NCI-H2227 treated with DMSO at 0.1 percent for 48 hours (cell line): ENCODE results near the gene FIBCD1.

ENCODE experiments used
- DNase-seq: peaks from one replicate; lab custom pipeline; 2025; lab: John Stamatoyannopoulos, UW

FIBCD1 gene

GRCh38 chr9:130879863-130880411 lies 59.1 kb downstream of the FIBCD1 start:
- no peak for DNase-seq

GRCh38 chr9:130878295-130878694 lies 60.8 kb downstream of the FIBCD1 start:
- DNase-seq = no peak

DNA sequence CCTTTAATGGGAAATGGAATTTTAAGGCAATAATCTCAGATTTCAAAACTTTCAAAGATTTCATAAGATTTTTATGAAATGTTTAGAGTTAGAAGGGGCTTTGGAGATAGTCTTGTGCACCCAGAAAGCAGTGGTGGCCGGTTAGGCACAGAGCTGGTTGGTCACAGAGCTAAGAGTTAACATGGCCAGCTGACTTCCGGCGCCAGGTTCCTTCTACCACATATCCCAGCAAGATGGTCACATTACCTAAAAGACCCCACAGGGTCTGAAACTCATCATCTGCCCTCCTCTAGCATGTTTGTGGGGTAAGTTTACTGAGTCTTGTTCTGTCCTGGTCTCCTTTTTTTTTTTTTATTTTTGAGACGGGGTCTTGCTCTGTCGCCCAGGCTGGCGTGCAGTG lies 61.7 kb downstream of the FIBCD1 start:
- no peak for DNase-seq

GRCh38 chr9:130874783-130875182 lies 64.3 kb downstream of the FIBCD1 start:
- DNase-seq = no peak

DNA sequence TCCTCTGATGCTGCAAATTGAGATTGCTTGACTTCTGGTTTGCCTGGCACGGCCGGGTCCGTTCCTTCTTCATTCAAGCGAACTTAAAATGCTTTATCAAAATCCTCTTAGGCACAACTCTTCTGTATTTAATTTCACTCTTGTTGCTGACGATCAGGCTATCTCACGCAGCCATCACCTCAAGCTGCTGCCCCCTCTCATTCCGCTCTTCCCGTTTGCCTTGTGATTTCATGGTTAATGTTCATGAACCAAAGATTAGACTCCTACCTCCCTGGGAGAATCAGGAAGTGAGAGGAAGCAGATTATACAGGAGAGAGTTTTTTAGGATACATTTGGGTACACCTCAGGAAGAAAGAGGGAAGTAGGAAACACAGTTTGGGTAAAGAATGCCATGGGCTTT lies 65.1 kb downstream of the FIBCD1 start:
- DNase-seq = no peak

GRCh38 chr9:130872912-130873503 lies 66.0 kb downstream of the FIBCD1 start:
- peak; percentile 64 for DNase-seq

GRCh38 chr9:130872508-130872907 lies 66.5 kb downstream of the FIBCD1 start:
- DNase-seq = no peak

DNA sequence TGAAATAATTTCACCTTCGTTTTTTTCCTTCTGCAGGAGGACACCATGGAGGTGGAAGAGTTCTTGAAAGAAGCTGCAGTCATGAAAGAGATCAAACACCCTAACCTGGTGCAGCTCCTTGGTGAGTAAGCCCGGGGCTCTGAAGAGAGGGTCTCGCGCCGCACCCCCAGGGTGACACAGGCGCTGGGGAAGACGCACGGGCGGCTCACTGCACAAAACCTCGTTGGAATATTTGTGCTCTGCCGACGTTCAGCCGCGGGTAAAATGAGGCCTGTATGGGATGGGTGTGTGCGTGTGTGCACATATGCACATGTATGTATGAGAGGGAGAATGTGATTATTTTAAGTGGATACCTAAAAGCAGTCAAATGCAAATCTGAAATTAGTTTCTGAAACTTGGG lies 67.0 kb downstream of the FIBCD1 start:
- no peak for DNase-seq

GRCh38 chr9:130871395-130872062 lies 67.5 kb downstream of the FIBCD1 start:
- DNase-seq = no peak

DNA sequence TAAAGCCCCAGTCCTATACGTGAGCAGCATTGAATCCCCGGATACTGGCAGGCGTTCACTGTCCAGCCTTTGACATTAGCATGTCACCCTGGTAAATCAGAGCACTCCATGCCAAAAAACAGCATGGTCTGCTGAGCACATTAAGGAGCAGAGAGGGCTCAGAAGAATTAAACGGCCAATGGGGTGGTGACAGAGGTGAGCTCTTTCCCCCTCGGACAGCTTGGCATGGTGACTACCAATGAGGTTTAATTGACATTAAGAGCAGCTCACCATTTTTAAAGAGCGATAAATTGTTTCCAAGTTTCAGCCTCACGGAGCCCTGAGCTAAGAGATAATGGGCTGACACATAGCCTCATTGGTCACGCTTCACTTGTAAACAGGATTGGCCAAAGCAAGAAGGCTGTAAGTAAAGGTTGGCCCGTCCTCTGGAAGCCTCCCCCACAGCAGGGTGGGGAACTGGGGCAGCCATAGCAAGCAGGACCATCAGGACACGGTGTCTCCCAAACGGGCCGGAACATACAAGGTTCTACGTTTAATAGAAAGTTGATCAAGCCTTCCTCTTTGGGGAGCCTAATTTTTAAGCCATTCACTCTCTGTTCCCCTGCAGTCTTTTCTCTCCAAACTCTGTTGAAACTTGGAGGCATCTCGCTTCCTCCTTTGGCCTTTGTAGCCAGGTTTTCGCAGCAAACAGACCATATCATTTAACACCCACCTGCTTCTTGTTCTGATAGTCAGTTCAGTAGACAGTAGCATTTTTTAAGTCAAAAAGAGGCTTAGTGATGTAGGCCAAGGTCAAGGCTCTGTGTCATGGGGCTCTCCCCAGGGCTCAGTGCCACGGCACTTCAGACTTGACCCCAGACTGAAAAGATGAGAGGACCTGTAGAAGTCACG lies 68.3 kb downstream of the FIBCD1 start:
- DNase-seq = no peak

DNA sequence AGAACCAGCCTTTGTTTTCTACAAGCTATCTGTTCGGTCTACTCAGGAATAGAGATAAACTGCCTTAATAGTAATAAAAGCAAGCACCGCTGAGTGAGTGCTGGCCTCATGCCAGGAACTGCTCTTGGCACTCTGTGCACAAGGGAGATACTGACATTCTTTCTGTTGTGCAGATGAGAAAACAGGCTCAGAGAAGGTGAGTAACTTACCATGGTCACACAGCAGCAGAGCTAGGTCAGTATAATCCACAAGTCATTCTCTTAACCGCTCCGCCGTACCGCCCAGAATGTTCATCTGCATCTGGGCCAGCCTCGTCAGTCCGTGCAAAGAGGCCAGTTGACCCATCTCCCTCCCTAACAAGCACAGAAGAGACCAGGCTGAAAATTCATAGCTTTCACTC lies 69.8 kb downstream of the FIBCD1 start:
- DNase-seq = no peak

- DNase-seq = no peak
Measured at GRCh38 chr9:130868230-130868629, 70.8 kb downstream of the FIBCD1 start.

GRCh38 chr9:130867556-130867955 lies 71.5 kb downstream of the FIBCD1 start:
- DNase-seq = no peak

DNA sequence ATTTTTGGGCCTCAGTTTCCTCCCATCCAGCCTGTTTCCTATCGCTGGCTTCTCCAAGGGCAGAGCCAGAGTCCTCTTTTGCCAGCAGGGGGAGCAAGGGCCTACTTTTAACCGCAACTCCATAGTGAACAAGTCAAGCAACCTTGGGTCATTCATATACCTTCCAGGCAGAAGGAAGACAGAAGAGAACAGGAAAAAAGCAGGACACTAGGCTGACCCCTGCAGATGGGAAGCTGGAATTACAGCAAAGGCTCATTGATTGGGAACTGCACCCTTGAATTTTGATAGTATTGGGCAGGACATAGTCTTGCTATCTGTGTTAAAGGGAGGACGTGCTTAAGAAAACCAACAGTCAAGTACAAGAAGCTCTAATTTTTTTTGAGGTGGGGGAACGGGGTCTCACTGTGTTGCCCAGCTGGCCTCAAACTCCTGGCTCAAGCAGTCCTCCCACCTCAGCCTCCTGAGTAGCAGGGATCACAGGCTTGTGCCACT lies 72.5 kb downstream of the FIBCD1 start:
- peak; percentile 69 for DNase-seq

- DNase-seq = no peak
Measured at GRCh38 chr9:130865921-130866320, 73.1 kb downstream of the FIBCD1 start.

- no peak for DNase-seq
Measured at GRCh38 chr9:130864541-130864940, 74.5 kb downstream of the FIBCD1 start.

- DNase-seq = no peak
Measured at GRCh38 chr9:130862747-130863146, 76.3 kb downstream of the FIBCD1 start.

DNA sequence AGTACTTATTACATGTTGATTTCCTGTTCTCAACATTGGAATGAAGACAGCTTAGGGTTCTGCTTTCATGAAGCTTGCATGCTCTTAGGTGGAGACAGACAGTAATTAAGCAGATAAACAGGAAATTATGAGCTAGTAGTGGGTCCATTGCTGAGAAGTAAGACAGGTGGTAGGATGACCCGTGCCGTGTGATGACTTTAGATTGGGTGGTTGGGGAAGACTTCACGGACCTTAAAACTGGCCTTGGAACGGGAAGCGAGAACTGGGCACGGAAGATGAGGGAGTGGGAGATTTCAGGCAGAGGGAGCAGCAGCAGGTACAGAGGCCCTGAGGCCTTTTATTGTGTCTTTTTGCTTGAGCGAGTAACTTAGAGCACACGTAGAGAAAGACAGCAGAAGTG lies 76.8 kb downstream of the FIBCD1 start:
- no peak for DNase-seq

GRCh38 chr9:130861372-130862180 lies 77.5 kb downstream of the FIBCD1 start:
- no peak for DNase-seq

DNA sequence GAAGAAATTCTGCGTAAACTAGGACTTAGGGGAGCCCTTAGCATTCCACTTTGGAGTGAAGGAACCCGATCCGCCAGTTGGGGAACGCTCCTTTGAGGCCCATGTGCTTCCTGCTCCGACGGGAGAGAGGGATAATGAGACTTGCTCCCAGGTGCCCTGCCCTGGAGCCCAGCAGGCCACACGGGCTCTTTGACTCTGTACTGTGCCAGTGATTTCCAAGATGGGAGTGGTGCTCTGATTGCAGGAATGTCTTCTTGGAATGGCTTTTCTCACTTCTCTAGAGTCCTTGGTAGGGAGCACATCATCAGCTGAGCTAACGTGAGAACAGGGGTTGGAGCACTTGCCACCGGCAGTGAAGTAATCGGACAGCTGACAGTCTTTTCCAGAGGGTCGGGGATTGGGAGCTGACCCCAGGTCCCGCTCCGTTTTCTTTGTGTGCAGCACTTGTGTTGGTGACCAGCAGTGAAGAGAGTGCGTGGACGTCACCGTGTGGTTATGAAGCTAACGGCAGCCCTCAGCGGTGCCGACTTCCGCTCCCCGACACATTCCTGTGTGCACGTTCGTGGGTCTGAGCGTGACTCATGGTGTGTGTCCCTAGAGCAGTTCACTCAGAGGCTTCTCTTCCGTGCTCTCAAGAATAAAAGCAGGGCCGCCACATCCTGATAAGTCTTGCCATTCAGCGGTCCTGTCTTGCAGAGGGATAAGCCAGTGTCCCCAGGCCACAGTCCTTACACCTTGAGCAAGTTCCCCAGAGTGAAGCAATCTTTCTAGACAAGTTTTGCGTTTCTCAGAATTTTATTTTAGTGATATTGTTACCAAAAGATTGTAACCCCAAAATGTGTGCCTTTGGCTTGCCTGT lies 78.4 kb downstream of the FIBCD1 start:
- no peak for DNase-seq
